Naive thymus-derived CD4-positive, alpha-beta T cell (primary cell): Measurements from ENCODE around the gene KCNK7. TPM values are rescaled to one million over a fixed set of nuclear protein-coding genes. Genes with fewer than 3 reads are reported as not detected.
"Not testable (repeated sequence)": the region's sequence is repeated elsewhere in the genome, so short reads cannot be mapped to it uniquely, and the experiment has no call there.

Source experiments
- ATAC-seq: fragments of 150-1000 bp; cut with Tn5 transposase; 2 replicates; pipeline ENCODE4 v1.10.0; 2021; ENCODE audit warnings: mild to moderate bottlenecking, moderate library complexity
- CTCF ChIA-PET: fragments of 350-600 bp; sonication (Branson Sonifier 250); formaldehyde crosslinking; loops from one replicate; lab custom pipeline; 2021; ENCODE audit warnings: antibody characterized with exemption; lab: Charles Lee
- POLR2A ChIA-PET: fragments of 350-600 bp; sonication (Branson Sonifier 250); formaldehyde crosslinking; loops from one replicate; lab custom pipeline; 2021; ENCODE audit warnings: antibody characterized with exemption, inconsistent platforms; lab: Charles Lee
- DNase-seq, 9 donors: peaks; one replicate each; pipeline versions ENCODE4 v3.0.0 to v3.0.0-alpha.2; 2020 to 2022; ENCODE audit warnings: mixed read lengths in 1 of 9
- H3K27ac ChIP-seq: one replicate; pipeline ENCODE4 v1.7.0; 2013; ENCODE audit warnings: mild to moderate bottlenecking, low read depth, low read length, moderate library complexity
- H3K27me3 ChIP-seq, 2 donors: one replicate each; pipeline ENCODE4 v1.7.0; 2013; ENCODE audit warnings: low read length in 2 of 2, mild to moderate bottlenecking in 2 of 2, moderate library complexity in 2 of 2; ENCODE audit not compliant: control insufficient read depth in 2 of 2, insufficient read depth in 2 of 2
- H3K36me3 ChIP-seq, 3 experiments: 1 replicate in 2 of 3; 2 replicates in 1 of 3; pipeline ENCODE4 v1.7.0; 2013; ENCODE audit warnings: low read length in 3 of 3, mild to moderate bottlenecking in 3 of 3, moderate library complexity in 1 of 3; ENCODE audit not compliant: insufficient read depth in 3 of 3, control insufficient read depth in 2 of 3
- H3K4me1 ChIP-seq, 2 donors: one replicate each; pipeline ENCODE4 v1.7.0; 2013; ENCODE audit warnings: low read length in 2 of 2, mild to moderate bottlenecking in 2 of 2, moderate library complexity in 1 of 2; ENCODE audit not compliant: control insufficient read depth in 2 of 2, insufficient read depth in 2 of 2
- H3K4me3 ChIP-seq: 2 replicates; pipeline ENCODE4 v1.7.0; 2013; ENCODE audit warnings: mild to moderate bottlenecking, low read length
- H3K9me3 ChIP-seq, 3 experiments: 1 replicate in 2 of 3; 2 replicates in 1 of 3; pipeline ENCODE4 v1.7.0; 2013; ENCODE audit warnings: low read length in 3 of 3; ENCODE audit not compliant: control insufficient read depth in 2 of 3
- H3K27ac Mint-ChIP-seq, 9 donors: one replicate each; pipeline ENCODE4 v1.8.0; 2020 to 2022; ENCODE audit warnings: mixed read lengths in 9 of 9, mild to moderate bottlenecking in 8 of 9, moderate library complexity in 5 of 9, inconsistent platforms in 2 of 9
- H3K27me3 Mint-ChIP-seq, 5 donors: one replicate each; pipeline ENCODE4 v1.8.0; 2021 to 2022; ENCODE audit warnings: mixed read lengths in 5 of 5, mild to moderate bottlenecking in 1 of 5
- H3K36me3 Mint-ChIP-seq, 5 donors: one replicate each; pipeline ENCODE4 v1.8.0; 2020 to 2022; ENCODE audit warnings: mixed read lengths in 5 of 5, mild to moderate bottlenecking in 3 of 5, inconsistent platforms in 1 of 5
- H3K4me1 Mint-ChIP-seq, 7 donors: one replicate each; pipeline ENCODE4 v1.8.0; 2020 to 2022; ENCODE audit warnings: mixed read lengths in 7 of 7, mild to moderate bottlenecking in 3 of 7, inconsistent platforms in 1 of 7
- H3K4me3 Mint-ChIP-seq, 10 donors: one replicate each; pipeline ENCODE4 v1.8.0; 2020 to 2022; ENCODE audit warnings: mild to moderate bottlenecking in 10 of 10, mixed read lengths in 10 of 10, moderate library complexity in 6 of 10, inconsistent platforms in 2 of 10
- H3K9me3 Mint-ChIP-seq, 11 donors: one replicate each; pipeline ENCODE4 v1.8.0; 2020 to 2022; ENCODE audit warnings: mixed read lengths in 11 of 11, mild to moderate bottlenecking in 4 of 11, inconsistent platforms in 1 of 11, moderate library complexity in 1 of 11
- intact Hi-C, 2 donors: fragments of 100-400 bp; cut with micrococcal nuclease; formaldehyde crosslinking; loops; one replicate each; pipeline ENCODE4 v1.15.1; 2023
- polyA plus RNA-seq, 2 donors: library from polyadenylated mRNA; unstranded; fragments of 300-500 nt; fragmentation: Illumina TruSeq; gene quantifications; one replicate each; pipeline ENCODE4 v1.2.3, GENCODE V29; 2021
- total RNA-seq, 6 experiments: library from RNA in 5 of 6; stranded (reverse) in 5 of 6; gene quantifications; 1 replicate in 5 of 6; 2 replicates in 1 of 6; pipeline ENCODE4 v1.2.3 and lab custom pipeline; 2021 to 2026

Gene KCNK7
- total and polyA plus RNA-seq, 7 experiments from 2014 or later, result 0.25 to 9.2 (median 3.8) TPM; not detected in 1

GRCh38 chr11:65640483-65641296 lies 45.1 kb upstream of the KCNK7 start:
- peak overlapping the region; percentile 76 to 100 (median 97) for H3K27ac Mint-ChIP-seq

GRCh38 chr11:65639623-65640482 lies 44.3 kb upstream of the KCNK7 start:
- ATAC-seq, result peak; percentile 83
- peak overlapping the region; percentile 89 to 99 (median 95) for H3K4me3 Mint-ChIP-seq
- H3K36me3 Mint-ChIP-seq, result peaks cover 0 to 46% (median 4%) of the 10 kb centered on the region in 5 donors
- ChIA-PET POLR2A (interaction anchor here (0.7 to 10.4 kb wide), 17 partner anchors 9 to 1638 kb away, joined by 3 to 227 read pairs (median 6); partner anchors contain the start of genes CCDC85B, EHBP1L1, FAM89B and MALAT1), CTCF (interaction anchor here (0.6 to 2.9 kb wide), 3 partner anchors 9 to 17 kb away, joined by 3 to 9 read pairs (median 3); no protein-coding TSS in a partner anchor)
- peak in 8 of 9 donors; percentile 51 to 90 (median 89) for DNase-seq
- intact Hi-C loops, result loop anchor here in 1 of 2 donors (1.0 to 2.0 kb wide), 2 partner anchors 65 to 233 kb away; no protein-coding TSS in a partner anchor
- no peaks in the 10 kb centered on the region for H3K27me3 ChIP-seq
- peaks cover 32 to 59% (median 53%) of the 10 kb centered on the region in 7 donors for H3K4me1 Mint-ChIP-seq
- H3K4me3 ChIP-seq, result peak overlapping the region; percentile 90
- no peaks in the 10 kb centered on the region for H3K9me3 ChIP-seq
- H3K9me3 Mint-ChIP-seq, result peaks cover 0 to 2% (median 0%) of the 10 kb centered on the region in 11 donors
- peaks cover 54 to 62% of the 10 kb centered on the region in 2 donors for H3K4me1 ChIP-seq
- H3K27ac ChIP-seq, result peak overlapping the region; percentile 97
- no peaks in the 10 kb centered on the region for H3K27me3 Mint-ChIP-seq
- peak overlapping the region; percentile 76 to 100 (median 97) for H3K27ac Mint-ChIP-seq
- peaks cover 10 to 68% (median 11%) of the 10 kb centered on the region in 3 experiments for H3K36me3 ChIP-seq

More at GRCh38 chr11:65640483-65641296, 45.1 kb upstream of the KCNK7 start:
- peaks cover 54 to 62% of the 10 kb centered on the region in 2 donors for H3K4me1 ChIP-seq
- peak overlapping the region; percentile 97 for H3K27ac ChIP-seq
- H3K4me3 ChIP-seq, result peak overlapping the region; percentile 90
- H3K36me3 ChIP-seq, result peaks cover 16 to 68% (median 17%) of the 10 kb centered on the region in 3 experiments
- H3K27me3 ChIP-seq, result no peaks in the 10 kb centered on the region
- DNase-seq (peak in 7 of 9 donors; percentile 38 to 46 (median 45)), ATAC-seq (peak; percentile 11)
- ChIA-PET CTCF (interaction anchor here (0.6 to 1.2 kb wide), 4 partner anchors 9 to 71 kb away, joined by 3 to 5 read pairs (median 3); partner anchors contain the start of gene KAT5), POLR2A (interaction anchor here (0.7 to 10.4 kb wide), 17 partner anchors 10 to 1637 kb away, joined by 3 to 227 read pairs (median 5); partner anchors contain the start of genes CCDC85B, FAM89B, MALAT1 and PCNX3)
- Mint-ChIP-seq H3K4me1 (peaks cover 31 to 59% (median 56%) of the 10 kb centered on the region in 7 donors), H3K9me3 (peaks cover 0 to 2% (median 0%) of the 10 kb centered on the region in 11 donors), H3K36me3 (peaks cover 0 to 42% (median 4%) of the 10 kb centered on the region in 5 donors), H3K27me3 (no peaks in the 10 kb centered on the region), H3K4me3 (peak overlapping the region; percentile 89 to 99 (median 95))
- H3K9me3 ChIP-seq, result no peaks in the 10 kb centered on the region
- intact Hi-C loops, result loop anchor here in 1 of 2 donors (1.0 kb wide), 1 partner anchor 233 kb away; no protein-coding TSS in a partner anchor

GRCh38 chr11:65639228-65639597 lies 43.6 kb upstream of the KCNK7 start:
- ChIA-PET POLR2A (interaction anchor here (0.7 to 10.4 kb wide), 14 partner anchors 8 to 256 kb away, joined by 4 to 227 read pairs (median 8); partner anchors contain the start of genes EHBP1L1, FAM89B, MALAT1 and PCNX3), CTCF (interaction anchor here (2.9 kb wide), 1 partner anchor 13 kb away, joined by 9 read pairs; no protein-coding TSS in a partner anchor)
- H3K4me3 Mint-ChIP-seq, result peak overlapping the region; percentile 89 to 99 (median 95)
- H3K9me3 Mint-ChIP-seq, H3K27me3 ChIP-seq, H3K9me3 ChIP-seq, DNase-seq, H3K27me3 Mint-ChIP-seq, ATAC-seq: not testable (repeated sequence)
- Histone ChIP-seq H3K27ac (peak overlapping the region; percentile 97), H3K4me3 (peak overlapping the region; percentile 90), H3K36me3 (peaks cover 3 to 68% (median 7%) of the 10 kb centered on the region in 3 experiments), H3K4me1 (peaks cover 54 to 59% of the 10 kb centered on the region in 2 donors)
- peak overlapping the region; percentile 76 to 100 (median 97) for H3K27ac Mint-ChIP-seq
- intact Hi-C loops, result loop anchor here in 1 of 2 donors (2.0 kb wide), 1 partner anchor 64 kb away; no protein-coding TSS in a partner anchor
- peaks cover 30 to 57% (median 49%) of the 10 kb centered on the region in 7 donors for H3K4me1 Mint-ChIP-seq
- peaks cover 0 to 43% (median 4%) of the 10 kb centered on the region in 5 donors for H3K36me3 Mint-ChIP-seq

- H3K9me3 Mint-ChIP-seq, result no peaks in the 10 kb centered on the region
- H3K27me3 ChIP-seq, result no peaks in the 10 kb centered on the region
- intact Hi-C loops, result loop anchor here (1.0 to 2.0 kb wide), 5 partner anchors 14 to 220 kb away; partner anchors contain the start of genes PCNX3 (in 2 of the 2) and CFL1 (in 1 of the 2)
- H3K27ac Mint-ChIP-seq, result peak within 1 kb of the TSS; percentile 76 to 100 (median 97)
- H3K4me3 ChIP-seq, result peak within 1 kb of the TSS; percentile 90
- CTCF ChIA-PET, result interaction anchor here (0.6 to 2.9 kb wide), 3 partner anchors 12 to 1844 kb away, joined by 3 to 9 read pairs (median 4); no protein-coding TSS in a partner anchor
- H3K9me3 ChIP-seq, result no peaks in the 10 kb centered on the region
- H3K27ac ChIP-seq, result peak within 1 kb of the TSS; percentile 97
- peak within 1 kb of the TSS; percentile 89 to 99 (median 95) for H3K4me3 Mint-ChIP-seq
- peak; percentile 62 for ATAC-seq
- H3K4me1 ChIP-seq, result peaks cover 45 to 58% of the 10 kb centered on the region in 2 donors
- POLR2A ChIA-PET, result interaction anchor here (0.6 to 10.4 kb wide), 12 partner anchors 11 to 1288 kb away, joined by 3 to 227 read pairs (median 6); partner anchors contain the start of genes EHBP1L1, FAM89B, KAT5 and PCNX3
- H3K36me3 Mint-ChIP-seq, result peaks cover 0 to 35% (median 4%) of the 10 kb centered on the region in 5 donors
- DNase-seq, result peak; percentile 57 to 93 (median 74)
- H3K36me3 ChIP-seq, result peaks cover 0 to 58% (median 0%) of the 10 kb centered on the region in 3 experiments
- H3K4me1 Mint-ChIP-seq, result peaks cover 26 to 52% (median 47%) of the 10 kb centered on the region in 7 donors
- H3K27me3 Mint-ChIP-seq, result no peaks in the 10 kb centered on the region
Observed at GRCh38 chr11:65637794-65638419, 42.3 kb upstream of the KCNK7 start, which contains the start of gene SIPA1. TSS of gene SIPA1 (plus strand) at chr11:65638101. CDS start at chr11:65640922, 2,821 bp downstream.

- Mint-ChIP-seq H3K9me3 (no peaks in the 10 kb centered on the region), H3K27me3 (no peaks in the 10 kb centered on the region), H3K27ac (peak overlapping the region; percentile 69 to 99 (median 90)), H3K36me3 (peaks cover 0 to 35% (median 4%) of the 10 kb centered on the region in 5 donors), H3K4me1 (peaks cover 26 to 51% (median 45%) of the 10 kb centered on the region in 7 donors), H3K4me3 (peak overlapping the region; percentile 74 to 99 (median 94))
- Histone ChIP-seq H3K4me3 (peak overlapping the region; percentile 90), H3K27ac (peak overlapping the region; percentile 97), H3K9me3 (no peaks in the 10 kb centered on the region), H3K27me3 (no peaks in the 10 kb centered on the region), H3K4me1 (peaks cover 39 to 53% of the 10 kb centered on the region in 2 donors), H3K36me3 (peaks cover 0 to 58% (median 0%) of the 10 kb centered on the region in 3 experiments)
- intact Hi-C loops, result no loop called here
- DNase-seq (no peak), ATAC-seq (no peak)
- POLR2A ChIA-PET, result interaction anchor here (1.0 to 10.4 kb wide), 11 partner anchors 8 to 366 kb away, joined by 3 to 227 read pairs (median 7); partner anchors contain the start of genes EHBP1L1, FAM89B, KAT5 and PCNX3
- CTCF ChIA-PET, result interaction anchor here (2.9 kb wide), 1 partner anchor 11 kb away, joined by 9 read pairs; no protein-coding TSS in a partner anchor
Observed at GRCh38 chr11:65637032-65637557, 41.5 kb upstream of the KCNK7 start.
